Measurements from ENCODE around the gene TTF2.
"Not testable (repeated sequence)": the region's sequence is repeated elsewhere in the genome, so short reads cannot be mapped to it uniquely, and the experiment has no call there.

DNA sequence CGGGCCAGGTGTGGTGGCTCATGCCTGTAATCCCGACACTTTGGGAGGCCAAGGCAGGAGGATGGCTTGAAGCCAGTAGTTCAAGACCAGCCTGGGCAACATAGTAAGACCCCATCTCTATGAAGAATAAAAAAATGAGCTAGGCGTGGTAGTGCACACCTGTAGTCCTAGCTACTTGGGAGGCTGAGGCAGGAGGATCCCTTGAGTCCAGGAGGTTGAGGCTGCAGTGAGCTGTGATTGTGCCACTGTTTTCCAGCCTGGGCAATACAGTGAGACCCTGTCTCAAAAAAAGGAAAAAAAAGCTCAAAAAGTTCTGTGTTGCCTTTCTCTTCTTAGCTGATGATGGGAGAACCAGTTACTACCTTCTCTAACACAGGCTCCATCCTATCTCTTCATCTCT lies 41.7 kb downstream of the TTF2 start:
- TF ChIP-seq, protein P1, sequence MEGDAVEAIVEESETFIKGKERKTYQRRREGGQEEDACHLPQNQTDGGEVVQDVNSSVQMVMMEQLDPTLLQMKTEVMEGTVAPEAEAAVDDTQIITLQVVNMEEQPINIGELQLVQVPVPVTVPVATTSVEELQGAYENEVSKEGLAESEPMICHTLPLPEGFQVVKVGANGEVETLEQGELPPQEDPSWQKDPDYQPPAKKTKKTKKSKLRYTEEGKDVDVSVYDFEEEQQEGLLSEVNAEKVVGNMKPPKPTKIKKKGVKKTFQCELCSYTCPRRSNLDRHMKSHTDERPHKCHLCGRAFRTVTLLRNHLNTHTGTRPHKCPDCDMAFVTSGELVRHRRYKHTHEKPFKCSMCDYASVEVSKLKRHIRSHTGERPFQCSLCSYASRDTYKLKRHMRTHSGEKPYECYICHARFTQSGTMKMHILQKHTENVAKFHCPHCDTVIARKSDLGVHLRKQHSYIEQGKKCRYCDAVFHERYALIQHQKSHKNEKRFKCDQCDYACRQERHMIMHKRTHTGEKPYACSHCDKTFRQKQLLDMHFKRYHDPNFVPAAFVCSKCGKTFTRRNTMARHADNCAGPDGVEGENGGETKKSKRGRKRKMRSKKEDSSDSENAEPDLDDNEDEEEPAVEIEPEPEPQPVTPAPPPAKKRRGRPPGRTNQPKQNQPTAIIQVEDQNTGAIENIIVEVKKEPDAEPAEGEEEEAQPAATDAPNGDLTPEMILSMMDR (IDR thresholded peaks at IDR 0.05 in 2 of 3, conservative IDR thresholded peaks at IDR 0.05 in 1 of 3; ENCODE audit: insufficient read depth in 2 of 3, low read depth in 1 of 3, low read length in 3 of 3), result not testable (repeated sequence)
- TF ChIP-seq, protein P2, sequence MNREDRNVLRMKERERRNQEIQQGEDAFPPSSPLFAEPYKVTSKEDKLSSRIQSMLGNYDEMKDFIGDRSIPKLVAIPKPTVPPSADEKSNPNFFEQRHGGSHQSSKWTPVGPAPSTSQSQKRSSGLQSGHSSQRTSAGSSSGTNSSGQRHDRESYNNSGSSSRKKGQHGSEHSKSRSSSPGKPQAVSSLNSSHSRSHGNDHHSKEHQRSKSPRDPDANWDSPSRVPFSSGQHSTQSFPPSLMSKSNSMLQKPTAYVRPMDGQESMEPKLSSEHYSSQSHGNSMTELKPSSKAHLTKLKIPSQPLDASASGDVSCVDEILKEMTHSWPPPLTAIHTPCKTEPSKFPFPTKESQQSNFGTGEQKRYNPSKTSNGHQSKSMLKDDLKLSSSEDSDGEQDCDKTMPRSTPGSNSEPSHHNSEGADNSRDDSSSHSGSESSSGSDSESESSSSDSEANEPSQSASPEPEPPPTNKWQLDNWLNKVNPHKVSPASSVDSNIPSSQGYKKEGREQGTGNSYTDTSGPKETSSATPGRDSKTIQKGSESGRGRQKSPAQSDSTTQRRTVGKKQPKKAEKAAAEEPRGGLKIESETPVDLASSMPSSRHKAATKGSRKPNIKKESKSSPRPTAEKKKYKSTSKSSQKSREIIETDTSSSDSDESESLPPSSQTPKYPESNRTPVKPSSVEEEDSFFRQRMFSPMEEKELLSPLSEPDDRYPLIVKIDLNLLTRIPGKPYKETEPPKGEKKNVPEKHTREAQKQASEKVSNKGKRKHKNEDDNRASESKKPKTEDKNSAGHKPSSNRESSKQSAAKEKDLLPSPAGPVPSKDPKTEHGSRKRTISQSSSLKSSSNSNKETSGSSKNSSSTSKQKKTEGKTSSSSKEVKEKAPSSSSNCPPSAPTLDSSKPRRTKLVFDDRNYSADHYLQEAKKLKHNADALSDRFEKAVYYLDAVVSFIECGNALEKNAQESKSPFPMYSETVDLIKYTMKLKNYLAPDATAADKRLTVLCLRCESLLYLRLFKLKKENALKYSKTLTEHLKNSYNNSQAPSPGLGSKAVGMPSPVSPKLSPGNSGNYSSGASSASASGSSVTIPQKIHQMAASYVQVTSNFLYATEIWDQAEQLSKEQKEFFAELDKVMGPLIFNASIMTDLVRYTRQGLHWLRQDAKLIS (CRISPR knock-in tag; IDR thresholded peaks at IDR 0.05), result not testable (repeated sequence)
- not testable (repeated sequence) for TF ChIP-seq ZFP30 (CRISPR knock-in tag; IDR thresholded peaks at IDR 0.05; ENCODE audit: borderline replicate concordance); ZNF444 (CRISPR knock-in tag; IDR thresholded peaks at IDR 0.05); KDM1A (IDR thresholded peaks at IDR 0.05); SIX5 (IDR thresholded peaks at IDR 0.05; ENCODE audit: borderline replicate concordance in 1 of 2, insufficient read depth in 1 of 2, low read depth in 1 of 2, low read length in 2 of 2); SIN3A (IDR thresholded peaks at IDR 0.05; ENCODE audit: borderline replicate concordance in 2 of 2, control insufficient read depth in 1 of 2, low read depth in 2 of 2, low read length in 2 of 2); SRF (CRISPR knock-in tag; IDR thresholded peaks at IDR 0.05)
- TF ChIP-seq, protein P3, sequence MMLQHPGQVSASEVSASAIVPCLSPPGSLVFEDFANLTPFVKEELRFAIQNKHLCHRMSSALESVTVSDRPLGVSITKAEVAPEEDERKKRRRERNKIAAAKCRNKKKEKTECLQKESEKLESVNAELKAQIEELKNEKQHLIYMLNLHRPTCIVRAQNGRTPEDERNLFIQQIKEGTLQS (IDR thresholded peaks at IDR 0.05), result not testable (repeated sequence)
- TF ChIP-seq, protein P3 (CRISPR knock-in tag; conservative IDR thresholded peaks at IDR 0.05), result not testable (repeated sequence)
- TF ChIP-seq, protein P4, sequence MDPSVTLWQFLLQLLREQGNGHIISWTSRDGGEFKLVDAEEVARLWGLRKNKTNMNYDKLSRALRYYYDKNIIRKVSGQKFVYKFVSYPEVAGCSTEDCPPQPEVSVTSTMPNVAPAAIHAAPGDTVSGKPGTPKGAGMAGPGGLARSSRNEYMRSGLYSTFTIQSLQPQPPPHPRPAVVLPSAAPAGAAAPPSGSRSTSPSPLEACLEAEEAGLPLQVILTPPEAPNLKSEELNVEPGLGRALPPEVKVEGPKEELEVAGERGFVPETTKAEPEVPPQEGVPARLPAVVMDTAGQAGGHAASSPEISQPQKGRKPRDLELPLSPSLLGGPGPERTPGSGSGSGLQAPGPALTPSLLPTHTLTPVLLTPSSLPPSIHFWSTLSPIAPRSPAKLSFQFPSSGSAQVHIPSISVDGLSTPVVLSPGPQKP (CRISPR knock-in tag; IDR thresholded peaks at IDR 0.05), result not testable (repeated sequence)
- TF ChIP-seq, protein P5, sequence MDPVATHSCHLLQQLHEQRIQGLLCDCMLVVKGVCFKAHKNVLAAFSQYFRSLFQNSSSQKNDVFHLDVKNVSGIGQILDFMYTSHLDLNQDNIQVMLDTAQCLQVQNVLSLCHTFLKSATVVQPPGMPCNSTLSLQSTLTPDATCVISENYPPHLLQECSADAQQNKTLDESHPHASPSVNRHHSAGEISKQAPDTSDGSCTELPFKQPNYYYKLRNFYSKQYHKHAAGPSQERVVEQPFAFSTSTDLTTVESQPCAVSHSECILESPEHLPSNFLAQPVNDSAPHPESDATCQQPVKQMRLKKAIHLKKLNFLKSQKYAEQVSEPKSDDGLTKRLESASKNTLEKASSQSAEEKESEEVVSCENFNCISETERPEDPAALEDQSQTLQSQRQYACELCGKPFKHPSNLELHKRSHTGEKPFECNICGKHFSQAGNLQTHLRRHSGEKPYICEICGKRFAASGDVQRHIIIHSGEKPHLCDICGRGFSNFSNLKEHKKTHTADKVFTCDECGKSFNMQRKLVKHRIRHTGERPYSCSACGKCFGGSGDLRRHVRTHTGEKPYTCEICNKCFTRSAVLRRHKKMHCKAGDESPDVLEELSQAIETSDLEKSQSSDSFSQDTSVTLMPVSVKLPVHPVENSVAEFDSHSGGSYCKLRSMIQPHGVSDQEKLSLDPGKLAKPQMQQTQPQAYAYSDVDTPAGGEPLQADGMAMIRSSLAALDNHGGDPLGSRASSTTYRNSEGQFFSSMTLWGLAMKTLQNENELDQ (CRISPR knock-in tag; IDR thresholded peaks at IDR 0.05; ENCODE audit: borderline replicate concordance), result not testable (repeated sequence)

All from K562 (cell line).